Measurements from ENCODE around the gene CELF4. TPM values are rescaled to one million over a fixed set of nuclear protein-coding genes. Genes with fewer than 3 reads are reported as not detected.

CELF4 gene
- total RNA-seq, 2 donors from 2014 or later: 0.22 to 3.9 TPM

- Histone ChIP-seq H3K27me3 (no peaks in the 10 kb centered on the region), H3K36me3 (no peaks in the 10 kb centered on the region), H3K27ac (no peak overlapping the region), H3K9me3 (no peaks in the 10 kb centered on the region), H3K4me1 (no peaks in the 10 kb centered on the region), H3K4me3 (no peak overlapping the region)
- DNase-seq (ENCODE audit: low spot score): no peak
- no peak for TF ChIP-seq CTCF (IDR thresholded peaks at IDR 0.05)
Observed at GRCh38 chr18:37551846-37552245, 13.8 kb downstream of the CELF4 start.

- no peaks in the 10 kb centered on the region for H3K36me3 ChIP-seq
- no peak overlapping the region for H3K4me3 ChIP-seq
- no peaks in the 10 kb centered on the region for H3K27me3 ChIP-seq
- H3K9me3 ChIP-seq: no peaks in the 10 kb centered on the region
- no peak for TF ChIP-seq CTCF (IDR thresholded peaks at IDR 0.05)
- H3K4me1 ChIP-seq: no peaks in the 10 kb centered on the region
- H3K27ac ChIP-seq: no peak overlapping the region
- DNase-seq (ENCODE audit: low spot score): no peak
Observed at GRCh38 chr18:37551249-37551648, 14.3 kb downstream of the CELF4 start.

- no peak for TF ChIP-seq CTCF (IDR thresholded peaks at IDR 0.05)
- no peaks in the 10 kb centered on the region for H3K27me3 ChIP-seq
- no peak for DNase-seq (ENCODE audit: low spot score)
Observed at GRCh38 chr18:37550118-37550875, 15.3 kb downstream of the CELF4 start.

GRCh38 chr18:37548679-37549289 lies 16.8 kb downstream of the CELF4 start:
- Histone ChIP-seq H3K4me1 (no peaks in the 10 kb centered on the region), H3K27ac (no peak overlapping the region), H3K36me3 (no peaks in the 10 kb centered on the region), H3K4me3 (no peak overlapping the region), H3K9me3 (no peaks in the 10 kb centered on the region), H3K27me3 (no peaks in the 10 kb centered on the region)
- TF ChIP-seq CTCF (IDR thresholded peaks at IDR 0.05): no peak
- DNase-seq (ENCODE audit: low spot score): no peak

More at GRCh38 chr18:37550118-37550875, 15.3 kb downstream of the CELF4 start:
- H3K9me3 ChIP-seq: no peaks in the 10 kb centered on the region
- no peaks in the 10 kb centered on the region for H3K4me1 ChIP-seq
- H3K36me3 ChIP-seq: no peaks in the 10 kb centered on the region
- H3K4me3 ChIP-seq: no peak overlapping the region
- H3K27ac ChIP-seq: no peak overlapping the region

- Histone ChIP-seq H3K27ac (no peak overlapping the region), H3K27me3 (no peaks in the 10 kb centered on the region), H3K36me3 (no peaks in the 10 kb centered on the region), H3K9me3 (no peaks in the 10 kb centered on the region), H3K4me3 (no peak overlapping the region), H3K4me1 (no peaks in the 10 kb centered on the region)
- DNase-seq (ENCODE audit: low spot score): no peak
- TF ChIP-seq CTCF (IDR thresholded peaks at IDR 0.05): no peak
Observed at GRCh38 chr18:37547196-37547827, 18.3 kb downstream of the CELF4 start.

Data from right atrium auricular region (tissue), 2 donors.